ENCODE data around the gene MBD2.
"Not testable (repeated sequence)": the region's sequence is repeated elsewhere in the genome, so short reads cannot be mapped to it uniquely, and the experiment has no call there.

The MBD2 gene

DNA sequence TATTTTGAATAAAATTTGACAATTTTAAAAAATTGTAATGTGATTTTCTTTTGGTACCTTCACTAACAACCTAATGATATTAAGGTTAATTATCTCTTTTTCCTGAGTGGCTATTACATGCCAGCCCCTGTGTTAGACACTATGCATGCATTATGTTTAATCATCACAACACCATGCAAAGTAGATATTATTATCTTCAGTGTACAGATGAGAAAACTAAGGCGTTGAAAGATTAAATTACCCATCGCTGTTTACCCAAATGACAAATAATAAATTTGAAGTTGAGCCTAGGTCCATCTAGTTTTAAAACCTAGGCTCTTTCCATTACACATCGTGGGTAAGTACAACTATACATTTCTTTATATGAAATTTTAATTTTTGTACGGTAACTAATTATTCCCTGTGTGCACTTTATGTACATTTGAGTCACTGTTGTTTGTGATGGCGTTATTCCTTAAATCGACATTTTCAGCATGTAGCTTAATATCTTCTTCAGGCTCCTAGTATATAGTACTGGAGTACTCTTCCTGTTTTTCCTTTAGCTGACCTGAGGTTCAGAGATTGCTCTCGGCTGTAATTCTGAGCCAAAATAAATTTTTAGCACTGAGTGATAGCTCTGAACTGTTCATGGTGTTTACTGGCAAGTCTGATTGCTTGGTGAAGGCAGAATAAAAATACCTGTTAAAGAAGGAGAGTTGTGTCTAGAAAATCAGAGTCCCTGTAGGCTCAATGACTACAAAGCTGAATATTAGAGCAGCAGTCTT is 13.9 kb upstream of the MBD2 start:
- no peak for DNase-seq (ENCODE audit: low read depth, low spot score)

DNA sequence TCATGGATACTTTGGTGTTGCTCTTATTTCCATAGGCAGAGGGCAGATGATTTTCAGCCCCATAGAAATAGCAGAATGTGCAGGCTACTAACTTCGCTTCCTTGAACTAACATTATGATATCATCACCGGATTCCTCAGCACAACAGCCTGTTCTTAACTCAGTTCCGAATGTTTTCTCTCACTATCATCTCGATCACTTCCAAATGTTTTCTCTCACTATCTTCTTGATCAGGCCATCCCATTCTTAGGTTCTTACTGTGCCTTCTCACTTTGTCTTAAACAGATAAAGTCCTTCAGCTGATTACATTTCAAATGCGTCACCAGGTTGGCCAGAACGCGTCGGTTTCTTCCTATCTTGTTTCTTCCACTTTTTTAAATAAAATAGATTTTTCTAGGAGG is 11.4 kb upstream of the MBD2 start:
- no peak for DNase-seq (ENCODE audit: low read depth, low spot score)

DNA sequence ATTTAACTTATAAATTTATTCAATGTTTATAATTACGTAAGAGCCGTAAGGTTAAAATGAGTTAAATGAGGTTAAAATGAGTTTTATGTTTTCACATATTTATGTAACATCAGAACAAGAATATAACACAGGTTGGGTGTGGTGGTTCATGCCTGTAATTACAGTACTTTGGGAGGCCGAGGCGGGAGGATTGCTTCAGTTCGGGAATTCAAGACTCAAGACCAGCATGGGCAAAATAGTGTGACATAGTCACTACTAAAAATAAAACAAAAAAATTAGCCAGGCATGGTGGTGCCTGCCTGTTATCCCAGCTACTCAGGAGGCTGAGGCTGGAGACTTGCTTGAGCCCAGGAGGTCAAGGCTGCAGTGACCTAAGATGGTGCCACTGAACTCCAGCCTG is 9.3 kb upstream of the MBD2 start:
- no peak for DNase-seq (ENCODE audit: low read depth, low spot score)

DNA sequence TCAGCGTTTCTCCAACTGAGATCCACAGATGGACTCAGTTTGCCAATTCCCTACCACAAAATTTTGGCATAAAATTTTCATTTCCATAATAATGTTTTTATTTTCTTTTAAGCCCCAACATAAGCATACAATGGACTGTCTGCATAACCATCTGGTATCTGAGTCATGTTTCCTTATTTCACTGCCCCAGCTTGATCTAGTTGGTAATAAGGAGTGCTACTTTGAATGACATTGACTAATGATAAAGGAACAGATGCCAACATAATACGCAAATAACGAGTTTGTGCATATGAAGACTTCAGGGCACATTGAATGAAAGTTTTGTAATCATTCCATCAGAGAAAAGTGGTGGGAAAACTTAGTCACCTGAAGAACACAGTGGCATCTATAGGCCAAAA is 8.8 kb upstream of the MBD2 start:
- DNase-seq (ENCODE audit: low read depth, low spot score) = no peak

DNA sequence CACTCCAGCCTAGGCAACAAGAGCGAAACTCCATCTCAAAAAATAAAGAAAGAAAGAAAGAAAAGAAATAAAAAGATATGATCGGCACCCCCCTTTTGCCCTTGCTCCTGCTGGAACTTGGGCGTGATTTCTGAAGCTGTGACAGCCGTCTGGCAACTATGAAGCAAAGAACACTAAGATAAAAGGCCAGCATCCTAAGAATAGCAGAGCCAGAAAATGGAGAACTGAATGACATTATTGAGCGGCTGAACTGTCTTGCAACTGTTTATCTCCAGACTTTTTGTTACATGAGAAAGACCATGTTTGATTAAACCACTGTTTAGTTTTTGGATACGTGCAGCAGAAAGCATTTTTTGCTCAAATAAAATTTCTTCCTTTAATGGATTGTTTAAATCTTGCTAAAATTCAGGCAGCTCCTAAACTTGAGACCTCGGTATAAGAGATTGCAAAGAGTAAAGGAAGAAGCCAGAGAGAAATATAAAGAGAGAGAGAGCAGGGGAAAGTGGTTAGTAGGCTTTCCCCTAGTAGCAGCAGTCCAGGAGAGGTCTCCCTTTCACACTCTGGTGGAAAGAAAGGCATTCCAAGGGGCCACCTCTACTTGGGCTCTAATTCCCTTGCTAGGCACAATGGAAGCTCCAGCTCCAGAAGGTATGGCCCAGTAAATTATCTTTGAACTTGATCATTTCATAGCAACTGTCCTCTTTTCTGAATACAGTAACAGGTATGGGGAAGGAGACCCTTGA is 8.2 kb upstream of the MBD2 start:
- no peak for DNase-seq (ENCODE audit: low read depth, low spot score)

DNA sequence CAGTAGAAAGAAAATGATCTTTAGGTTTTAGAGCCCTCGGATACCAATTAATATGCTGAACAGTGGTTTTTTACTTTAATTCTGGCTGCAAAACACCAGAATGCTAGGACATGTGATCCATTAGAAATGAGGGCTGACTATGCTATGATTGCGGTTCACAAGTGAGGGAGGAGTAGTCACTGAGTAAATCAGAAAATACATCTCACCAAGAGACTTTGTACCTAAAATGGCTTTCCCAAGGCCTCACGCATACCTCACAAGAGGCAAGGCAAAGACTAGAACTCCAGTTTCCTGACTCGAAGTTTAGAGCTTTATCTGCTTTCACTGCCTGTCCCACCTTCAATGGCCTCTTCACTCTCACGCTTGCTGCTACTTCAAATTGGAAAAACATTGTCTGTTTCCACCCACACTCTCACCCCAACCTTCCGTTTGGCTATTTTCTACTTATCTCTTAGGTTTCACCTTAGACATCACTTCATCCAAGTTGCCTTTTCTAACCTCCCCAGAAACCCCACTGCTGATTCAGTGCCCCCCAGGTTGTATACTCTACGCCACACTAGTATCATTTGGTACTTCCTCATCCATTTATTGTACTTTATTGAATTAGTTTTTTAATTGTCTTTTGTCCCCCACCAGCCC is 5.1 kb upstream of the MBD2 start:
- no peak for DNase-seq (ENCODE audit: low read depth, low spot score)

DNA sequence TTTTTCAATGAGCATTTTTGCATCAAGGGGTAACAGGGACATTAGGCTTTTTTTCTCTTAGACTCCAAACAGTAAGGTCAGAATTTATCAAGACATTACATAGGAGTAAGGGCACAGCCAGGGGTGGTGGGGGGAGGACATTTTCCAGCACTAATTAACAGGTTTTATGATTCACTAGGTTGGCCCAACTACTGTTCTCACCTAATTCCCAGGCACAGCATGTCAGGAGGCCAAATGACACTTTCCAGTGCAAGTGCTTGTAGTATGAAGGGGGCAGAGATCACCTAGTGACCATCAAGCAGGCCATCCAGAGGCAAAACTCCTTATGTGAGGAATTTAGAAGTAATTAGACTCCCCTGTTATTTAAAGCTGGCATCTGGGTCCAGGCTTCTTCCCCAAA is 3.9 kb upstream of the MBD2 start:
- DNase-seq (ENCODE audit: low read depth, low spot score) = no peak

DNA sequence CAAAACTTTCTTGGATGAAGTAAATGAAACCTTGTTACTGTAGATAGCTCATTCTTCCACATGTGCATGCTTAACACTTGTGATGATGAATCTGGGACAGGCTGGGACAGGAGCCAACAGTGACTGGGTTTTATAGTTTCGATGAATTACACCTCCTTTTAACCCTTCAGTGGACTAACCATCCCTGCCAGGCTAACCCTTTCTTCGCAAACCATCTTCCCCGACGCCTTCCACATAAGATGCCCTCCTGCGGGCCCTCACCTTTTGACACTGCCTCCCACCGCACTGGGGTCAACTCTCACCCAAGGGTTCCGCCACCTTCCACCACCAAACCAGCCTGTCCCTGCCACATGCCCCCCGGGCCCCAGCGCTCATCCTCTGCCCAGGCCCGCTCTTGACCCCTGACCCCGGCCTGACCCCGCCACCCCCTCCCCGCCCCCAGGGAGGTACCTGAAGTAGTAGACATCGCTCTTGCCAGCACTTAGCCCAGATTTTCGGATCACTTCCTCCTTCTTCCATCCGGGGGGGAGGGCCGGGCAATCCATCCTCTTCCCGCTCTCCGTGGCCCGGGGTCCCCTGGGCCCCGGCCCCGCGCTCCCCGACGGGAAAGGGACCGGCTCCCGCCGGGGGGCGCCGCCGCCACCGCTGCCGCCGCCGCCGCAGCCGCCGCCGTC is 764 bp downstream of the MBD2 start:
- peak; percentile 12 for DNase-seq (ENCODE audit: low read depth, low spot score)

DNA sequence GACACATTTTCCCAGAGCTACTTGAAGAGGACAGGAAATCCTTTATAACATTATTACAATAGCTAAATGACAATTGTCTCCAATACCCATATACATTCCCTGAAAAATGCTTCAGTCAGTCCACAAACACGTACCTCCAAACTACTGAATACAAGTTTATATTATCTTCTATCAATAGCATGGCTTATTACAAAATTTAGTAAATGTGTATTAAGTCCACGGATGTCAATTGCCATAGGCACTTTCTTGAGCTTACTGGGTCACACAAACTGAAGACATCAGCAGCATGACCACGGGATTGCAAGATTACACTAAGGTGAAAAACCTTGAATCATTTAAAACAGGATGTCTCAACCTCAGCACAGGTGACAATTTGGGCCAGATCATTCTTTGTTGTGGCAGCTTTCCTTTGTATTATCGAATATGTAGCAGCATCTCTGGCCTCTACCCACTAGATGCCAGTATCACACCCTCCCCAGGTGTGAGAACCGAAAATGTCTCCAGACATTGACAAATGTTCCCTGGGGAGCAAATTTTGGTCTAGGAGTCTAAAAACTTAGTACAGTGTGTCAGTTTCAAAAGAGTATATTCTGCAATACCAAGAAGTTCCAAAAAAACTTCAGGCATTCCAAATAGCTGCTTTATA is 1.4 kb downstream of the MBD2 start:
- DNase-seq (ENCODE audit: low read depth, low spot score) = peak; percentile 20

DNA sequence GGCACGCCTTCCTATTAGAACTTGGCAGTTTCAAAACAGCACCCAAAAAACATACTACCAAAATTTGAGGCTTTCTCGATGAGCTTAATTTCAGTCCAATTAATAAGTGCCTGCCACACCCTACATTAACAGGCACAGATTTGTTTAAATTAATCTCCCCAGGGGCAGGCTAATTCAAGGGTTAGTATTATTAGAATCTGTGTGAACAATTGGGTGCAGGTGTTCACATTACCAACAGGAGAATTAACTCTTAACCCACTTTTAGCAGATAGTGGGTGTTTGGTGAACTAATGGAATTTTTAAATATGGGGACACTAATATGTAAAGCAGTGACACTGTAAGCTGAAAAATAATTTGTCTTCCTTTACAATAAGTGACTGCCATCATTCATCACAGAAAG is 4.1 kb downstream of the MBD2 start:
- no peak for DNase-seq (ENCODE audit: low read depth, low spot score)

DNA sequence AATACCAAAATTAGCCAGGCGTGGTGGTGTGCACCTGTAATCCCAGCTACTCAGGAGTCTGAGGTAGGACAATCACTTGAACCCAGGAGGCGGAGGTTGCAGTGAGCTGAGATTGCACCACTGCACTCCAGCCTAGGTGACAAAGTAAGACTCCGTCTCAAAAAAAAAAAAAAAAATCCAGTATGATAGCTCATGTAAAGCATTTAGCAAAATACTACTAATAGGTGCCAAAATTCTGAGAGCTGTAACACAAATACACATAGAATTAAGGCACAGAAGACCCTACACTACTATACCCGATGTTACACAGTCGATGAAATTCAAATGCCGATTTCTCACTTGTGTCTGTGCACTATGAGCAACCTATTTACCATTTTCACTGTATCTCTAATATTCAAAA is 5.7 kb downstream of the MBD2 start:
- not testable (repeated sequence) for DNase-seq (ENCODE audit: low read depth, low spot score)

DNA sequence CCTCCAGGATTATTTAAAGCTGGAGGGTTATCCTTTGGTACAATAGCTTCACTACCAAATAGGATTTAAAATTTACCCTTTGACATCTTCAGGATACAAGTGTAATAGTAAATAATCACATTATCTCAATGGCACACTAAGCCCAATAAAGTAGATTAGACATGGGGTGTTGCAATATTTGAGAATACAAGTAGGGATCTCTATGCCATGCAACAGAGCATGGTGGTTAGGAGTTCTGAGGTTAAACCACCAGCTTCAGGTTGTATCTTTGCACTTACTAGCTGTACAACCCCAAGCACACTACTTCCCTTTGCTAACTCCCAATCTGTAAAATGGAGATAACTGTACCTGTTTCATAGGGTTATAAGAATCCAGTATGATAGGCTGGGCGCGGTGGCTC is 6.2 kb downstream of the MBD2 start:
- DNase-seq (ENCODE audit: low read depth, low spot score) = no peak

DNA sequence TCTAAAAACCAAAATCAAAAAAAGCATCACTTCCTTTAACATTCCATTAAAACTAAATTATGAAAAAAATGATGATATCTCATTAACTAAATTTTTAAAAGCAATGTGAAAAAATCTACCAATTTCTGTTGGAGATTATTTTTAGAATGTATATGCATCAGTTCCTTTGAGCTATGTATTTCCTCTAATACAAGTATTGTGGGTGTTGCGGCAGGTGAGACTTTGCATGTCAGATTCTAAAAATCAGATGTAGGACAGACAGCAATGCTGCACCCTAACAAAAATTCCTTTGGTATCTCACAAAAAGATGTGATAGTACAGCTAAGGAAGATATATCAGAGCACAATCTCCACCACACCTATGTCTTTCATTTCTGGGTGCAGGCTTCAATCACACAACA is 6.8 kb downstream of the MBD2 start:
- no peak for DNase-seq (ENCODE audit: low read depth, low spot score)

DNA sequence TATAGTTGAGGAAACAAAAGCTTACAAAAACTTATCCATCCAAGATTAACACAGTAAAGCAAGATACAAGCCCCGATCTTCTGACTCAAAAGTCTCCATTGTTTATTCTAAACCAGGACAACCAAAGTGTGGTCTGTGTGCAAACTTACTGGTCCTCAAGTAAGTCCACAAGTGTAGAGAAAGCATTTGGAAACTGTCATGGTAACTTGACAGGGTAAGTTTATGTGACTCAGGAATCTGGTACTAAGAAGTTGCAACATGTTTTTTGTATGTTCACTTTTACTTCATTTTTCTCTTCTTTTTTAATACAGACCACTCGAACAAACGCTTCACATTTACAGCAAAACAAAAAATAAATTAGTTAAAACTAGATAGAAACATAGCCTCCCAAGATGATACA is 9.4 kb downstream of the MBD2 start:
- DNase-seq (ENCODE audit: low read depth, low spot score) = no peak

DNA sequence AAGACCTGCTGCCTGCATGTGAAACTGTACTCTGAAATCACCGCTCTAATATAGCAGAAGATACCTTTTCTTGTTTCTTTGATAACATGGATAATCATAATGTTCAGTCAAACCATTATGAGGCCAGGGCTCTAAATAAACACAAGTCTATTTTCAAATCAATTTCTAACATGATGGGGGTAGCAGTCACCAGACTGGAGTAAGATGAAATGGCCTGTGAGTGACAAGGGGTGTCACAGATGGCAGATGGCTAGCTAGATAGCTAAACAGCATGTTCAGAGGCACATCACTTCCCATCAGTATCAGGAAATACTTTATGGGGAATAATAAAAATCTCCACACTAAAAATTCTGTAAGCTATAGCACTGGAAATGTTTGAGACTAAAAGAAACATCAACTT is 14.0 kb downstream of the MBD2 start:
- DNase-seq (ENCODE audit: low read depth, low spot score) = no peak

DNA sequence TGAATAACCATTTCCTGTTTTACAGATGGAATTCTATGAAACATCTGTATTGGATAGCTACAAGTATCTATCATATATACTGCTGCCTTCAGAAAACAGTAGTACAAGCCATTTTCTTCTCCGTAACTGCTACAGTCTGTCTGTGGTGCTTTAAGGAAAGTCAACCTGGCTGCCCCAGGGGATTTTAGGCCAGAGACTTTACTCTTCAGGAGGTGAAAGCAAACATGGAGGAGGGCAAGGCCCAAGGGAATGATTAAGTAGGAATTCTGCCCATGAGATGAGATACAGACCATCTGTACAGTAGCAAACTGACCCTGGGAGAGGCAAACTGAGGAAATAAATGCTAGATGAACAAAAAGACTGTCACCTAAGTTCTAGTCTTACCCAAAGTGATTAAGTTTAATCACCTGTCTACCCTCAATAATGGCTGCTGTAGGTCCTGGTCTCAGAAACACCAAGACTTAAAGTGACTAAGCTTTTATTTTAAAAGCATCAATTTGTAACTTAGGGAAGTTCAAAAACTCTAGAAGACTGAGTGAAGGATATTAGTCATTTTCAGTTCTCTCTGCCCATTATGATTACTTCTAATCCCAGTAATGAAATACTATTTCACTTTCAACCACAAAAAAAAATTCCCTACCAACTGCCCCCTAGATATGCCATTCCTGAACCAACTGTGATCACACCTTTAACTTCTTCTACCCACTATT is 14.8 kb downstream of the MBD2 start:
- DNase-seq (ENCODE audit: low read depth, low spot score) = no peak

DNA sequence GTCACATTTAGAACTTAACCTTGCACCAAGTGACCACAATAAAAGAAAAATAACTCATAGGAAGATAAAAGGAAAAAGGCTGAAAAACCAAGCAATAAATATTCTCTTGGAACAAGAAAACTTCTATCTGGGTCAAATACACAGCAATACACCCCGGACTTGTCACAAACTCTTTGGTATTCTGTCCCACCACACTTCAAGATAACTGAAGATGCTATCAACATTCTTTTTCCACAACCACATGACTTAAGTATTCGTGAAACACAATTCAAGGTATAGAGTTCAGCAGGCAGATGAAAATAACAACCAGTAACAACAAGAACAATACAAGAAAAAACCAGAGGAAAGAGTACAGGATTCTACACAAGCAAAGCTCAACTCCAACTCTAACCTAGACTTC is 18.0 kb downstream of the MBD2 start:
- DNase-seq (ENCODE audit: low read depth, low spot score) = no peak

DNA sequence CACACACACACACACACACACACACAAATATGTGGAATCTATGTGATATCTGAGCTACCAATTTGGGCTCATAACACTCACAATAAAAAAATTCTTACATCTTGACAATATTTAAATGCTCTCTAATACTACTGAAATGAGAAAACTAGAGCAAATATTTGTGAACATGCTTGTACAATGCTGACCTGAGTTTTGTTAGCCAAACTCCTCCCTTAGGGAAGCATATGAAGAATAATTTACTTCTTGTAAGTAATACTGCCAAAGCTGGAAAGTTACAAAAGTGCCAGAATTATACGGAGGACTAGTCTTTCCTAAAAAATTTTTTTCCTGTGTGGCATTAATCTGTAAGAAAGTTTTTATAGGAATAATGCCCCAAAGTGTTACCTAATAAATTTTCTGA is 18.5 kb downstream of the MBD2 start:
- DNase-seq (ENCODE audit: low read depth, low spot score) = no peak

DNA sequence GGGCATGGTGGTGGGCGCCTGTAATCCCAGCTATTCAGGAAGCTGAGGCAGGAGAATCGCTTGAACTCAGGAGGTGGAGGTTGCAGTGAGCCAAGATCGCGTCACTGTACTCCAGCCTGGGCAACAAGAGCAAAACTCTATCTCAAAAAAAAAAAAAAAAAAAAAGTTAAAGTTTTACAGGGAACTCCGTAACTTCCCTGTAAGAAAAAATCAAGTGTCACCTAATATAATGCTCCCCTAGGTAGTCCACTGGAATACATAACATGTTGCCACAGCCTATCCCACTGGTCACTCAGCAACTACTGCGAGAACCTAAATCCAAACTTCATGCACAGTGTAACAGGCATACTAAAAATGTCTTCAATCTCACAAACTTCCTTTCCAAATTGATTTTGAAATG is 19.0 kb downstream of the MBD2 start:
- not testable (repeated sequence) for DNase-seq (ENCODE audit: low read depth, low spot score)

DNA sequence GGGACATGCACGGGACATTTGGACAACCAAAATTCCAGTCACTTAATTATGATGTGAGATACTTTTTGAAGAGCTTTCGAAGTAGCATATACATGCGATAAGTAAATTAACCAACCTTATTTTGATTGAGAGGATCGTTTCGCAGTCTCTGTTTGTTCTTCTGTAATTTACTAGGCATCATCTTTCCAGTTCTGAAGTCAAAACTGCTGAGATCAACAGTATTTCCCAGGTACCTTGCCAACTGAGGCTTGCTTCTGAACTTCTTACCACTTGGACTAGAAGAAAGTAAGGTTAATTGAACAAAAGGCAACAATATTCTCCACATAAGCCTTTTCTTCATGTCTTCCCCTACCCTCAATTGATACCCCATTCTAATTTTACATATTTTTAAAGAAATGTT is 19.6 kb downstream of the MBD2 start:
- no peak for DNase-seq (ENCODE audit: low read depth, low spot score)

DNA sequence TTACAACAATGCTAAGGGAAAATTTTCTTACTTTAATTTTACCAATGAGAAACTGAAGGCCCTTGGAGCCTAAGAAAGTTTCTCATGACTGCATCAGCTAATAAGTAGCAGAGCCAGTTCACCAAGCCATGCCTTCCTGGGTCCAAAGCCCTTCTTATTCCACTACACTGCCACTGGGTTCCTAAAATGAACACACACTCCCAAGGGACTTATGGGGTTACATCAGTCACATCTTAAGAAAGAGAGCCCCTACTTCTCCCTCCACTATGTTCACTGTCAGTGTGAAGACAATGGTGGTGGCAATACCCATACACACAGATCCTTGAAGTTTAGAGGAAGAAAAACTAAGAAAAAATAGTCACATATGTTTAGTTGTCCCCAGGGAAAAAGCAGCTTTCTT is 20.6 kb downstream of the MBD2 start:
- no peak for DNase-seq (ENCODE audit: low read depth, low spot score)

All from activated CD4-positive, CD25-positive, alpha-beta regulatory T cell treated with anti-CD3 and anti-CD28 coated beads, Interleukin-2, amount 50 U/mL, for 16 hours (primary cell).